ENCODE data around the gene TUBD1. TPM values are rescaled to one million over a fixed set of nuclear protein-coding genes. Genes with fewer than 3 reads are reported as not detected.
"Not testable (repeated sequence)": the region's sequence is repeated elsewhere in the genome, so short reads cannot be mapped to it uniquely, and the experiment has no call there.

TUBD1 gene
- total RNA-seq, 1 donor from 2014 or later, result 8.6 TPM

GRCh38 chr17:59844884-59845594 is 47.7 kb downstream of the TUBD1 start:
- no peak for DNase-seq (ENCODE audit: low spot score)

DNA sequence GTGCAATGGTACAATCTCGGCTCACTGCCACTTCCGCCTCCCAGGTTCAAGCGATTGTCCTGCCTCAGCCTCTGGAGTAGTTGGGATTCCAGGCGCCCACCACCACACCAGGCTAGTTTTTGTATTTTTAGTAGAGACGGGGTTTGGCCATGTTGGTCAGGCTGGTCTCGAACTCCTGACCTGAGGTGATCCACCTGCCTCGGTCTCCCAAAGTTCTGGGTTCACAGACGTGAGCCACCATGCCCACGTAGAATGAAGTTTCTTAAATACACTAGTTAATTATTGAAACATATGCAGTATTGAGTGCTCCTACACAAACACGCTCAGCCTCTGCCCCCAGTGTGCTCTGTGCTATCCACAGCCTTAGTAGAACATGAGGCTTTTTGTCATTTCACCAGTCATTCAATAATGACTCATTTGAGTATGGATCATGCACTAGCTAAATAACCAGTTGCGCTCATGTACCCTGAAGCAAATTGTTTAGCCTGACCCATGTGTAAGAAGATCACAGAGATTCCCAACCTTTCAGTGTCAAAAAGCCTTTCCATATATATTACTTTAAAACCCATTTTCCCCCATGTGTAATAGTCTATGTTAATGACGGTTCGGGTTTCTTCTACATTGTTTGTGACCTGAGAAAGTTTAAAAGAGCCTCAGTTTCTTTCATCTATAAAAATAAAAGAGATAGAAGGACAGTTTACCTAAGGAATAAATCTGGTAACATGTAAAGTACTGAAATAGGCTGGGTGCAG is 49.7 kb downstream of the TUBD1 start:
- DNase-seq (ENCODE audit: low spot score), result peak; percentile 74

- DNase-seq (ENCODE audit: low spot score), result not testable (repeated sequence)
Measured at GRCh38 chr17:59841882-59842263, 50.9 kb downstream of the TUBD1 start.

- not testable (repeated sequence) for DNase-seq (ENCODE audit: low spot score)
Measured at GRCh38 chr17:59841091-59841881, 51.5 kb downstream of the TUBD1 start.

- DNase-seq (ENCODE audit: low spot score), result no peak
Measured at GRCh38 chr17:59840329-59841090, 52.2 kb downstream of the TUBD1 start.

DNA sequence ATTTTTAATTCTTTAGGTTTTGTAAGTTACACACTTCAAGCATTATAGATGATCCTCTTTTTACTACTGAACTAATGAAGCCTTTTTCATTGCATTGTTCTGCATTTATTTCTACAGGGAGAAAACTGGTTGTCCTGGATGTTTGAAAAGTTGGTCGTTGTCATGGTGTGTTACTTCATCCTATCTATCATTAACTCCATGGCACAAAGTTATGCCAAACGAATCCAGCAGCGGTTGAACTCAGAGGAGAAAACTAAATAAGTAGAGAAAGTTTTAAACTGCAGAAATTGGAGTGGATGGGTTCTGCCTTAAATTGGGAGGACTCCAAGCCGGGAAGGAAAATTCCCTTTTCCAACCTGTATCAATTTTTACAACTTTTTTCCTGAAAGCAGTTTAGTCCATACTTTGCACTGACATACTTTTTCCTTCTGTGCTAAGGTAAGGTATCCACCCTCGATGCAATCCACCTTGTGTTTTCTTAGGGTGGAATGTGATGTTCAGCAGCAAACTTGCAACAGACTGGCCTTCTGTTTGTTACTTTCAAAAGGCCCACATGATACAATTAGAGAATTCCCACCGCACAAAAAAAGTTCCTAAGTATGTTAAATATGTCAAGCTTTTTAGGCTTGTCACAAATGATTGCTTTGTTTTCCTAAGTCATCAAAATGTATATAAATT is 53.0 kb downstream of the TUBD1 start:
- DNase-seq (ENCODE audit: low spot score), result no peak

- DNase-seq (ENCODE audit: low spot score), result no peak
Measured at GRCh38 chr17:59838052-59838916, 54.5 kb downstream of the TUBD1 start.

DNA sequence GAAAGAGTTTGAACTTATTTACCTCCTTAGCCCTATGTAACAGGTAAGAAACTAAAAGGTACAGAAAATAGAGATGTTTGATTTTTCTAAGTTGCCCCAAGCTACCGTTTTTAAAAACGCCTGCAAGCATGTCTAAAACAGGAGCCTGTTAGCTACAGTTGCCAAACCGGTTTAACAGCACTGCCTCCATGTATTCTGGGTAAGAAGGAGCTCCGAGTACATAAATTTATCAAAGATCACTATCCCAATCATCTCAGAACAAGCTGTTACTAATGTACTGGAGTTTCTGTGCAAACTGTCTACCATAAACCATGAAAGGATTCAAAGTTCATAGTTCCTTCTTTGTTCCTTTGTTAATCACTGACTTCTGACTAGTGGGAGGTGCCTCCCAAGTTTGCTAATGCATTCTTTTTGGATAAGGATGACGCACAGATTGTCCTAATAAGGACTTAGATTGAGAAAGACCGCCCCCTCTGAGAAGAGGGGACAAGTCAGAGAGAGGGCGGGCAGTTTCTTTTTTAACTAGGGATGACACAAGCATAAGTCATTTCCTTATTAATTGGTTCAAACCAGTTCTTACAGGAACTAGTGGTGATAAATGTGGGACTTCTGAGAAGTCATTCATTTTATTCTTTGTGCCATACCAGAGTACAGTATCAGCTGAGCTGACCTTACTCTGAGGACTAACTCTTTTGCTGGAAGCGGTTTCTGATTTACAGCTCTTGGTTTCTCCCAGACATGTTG is 55.3 kb downstream of the TUBD1 start:
- DNase-seq (ENCODE audit: low spot score), result peak; percentile 91

DNA sequence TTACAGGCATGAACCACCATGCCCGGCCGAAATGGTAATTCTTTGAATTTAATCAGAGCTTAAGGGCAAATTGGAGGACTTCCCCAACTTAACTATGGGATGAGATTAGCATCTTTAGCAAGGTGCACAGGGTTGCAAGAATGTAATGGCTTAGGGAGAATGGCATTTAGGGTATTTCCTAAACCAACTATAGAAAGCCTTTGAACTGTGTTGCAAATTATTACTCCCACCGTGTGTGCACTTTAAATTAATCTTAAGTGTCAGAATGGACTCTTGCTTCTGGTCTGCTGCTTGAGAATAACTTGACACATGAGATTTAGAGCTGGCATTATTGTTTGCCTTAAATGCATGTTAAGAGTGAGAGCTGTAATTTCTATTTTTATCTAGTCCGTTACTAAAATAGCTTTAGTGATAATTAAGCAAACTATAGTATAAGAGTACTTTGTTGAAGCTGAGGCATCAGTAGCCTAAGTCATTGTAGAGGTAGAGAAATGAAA is 59.8 kb downstream of the TUBD1 start:
- DNase-seq (ENCODE audit: low spot score), result no peak

- DNase-seq (ENCODE audit: low spot score), result no peak
Measured at GRCh38 chr17:59830846-59831486, 61.8 kb downstream of the TUBD1 start.

GRCh38 chr17:59830007-59830630 is 62.6 kb downstream of the TUBD1 start:
- DNase-seq (ENCODE audit: low spot score), result no peak

GRCh38 chr17:59829217-59830006 is 63.3 kb downstream of the TUBD1 start:
- DNase-seq (ENCODE audit: low spot score), result peak; percentile 64

GRCh38 chr17:59828819-59829216 is 63.9 kb downstream of the TUBD1 start:
- not testable (repeated sequence) for DNase-seq (ENCODE audit: low spot score)

- DNase-seq (ENCODE audit: low spot score), result no peak
Measured at GRCh38 chr17:59828478-59828760, 64.3 kb downstream of the TUBD1 start.

- no peak for DNase-seq (ENCODE audit: low spot score)
Measured at GRCh38 chr17:59827721-59828477, 64.8 kb downstream of the TUBD1 start.

DNA sequence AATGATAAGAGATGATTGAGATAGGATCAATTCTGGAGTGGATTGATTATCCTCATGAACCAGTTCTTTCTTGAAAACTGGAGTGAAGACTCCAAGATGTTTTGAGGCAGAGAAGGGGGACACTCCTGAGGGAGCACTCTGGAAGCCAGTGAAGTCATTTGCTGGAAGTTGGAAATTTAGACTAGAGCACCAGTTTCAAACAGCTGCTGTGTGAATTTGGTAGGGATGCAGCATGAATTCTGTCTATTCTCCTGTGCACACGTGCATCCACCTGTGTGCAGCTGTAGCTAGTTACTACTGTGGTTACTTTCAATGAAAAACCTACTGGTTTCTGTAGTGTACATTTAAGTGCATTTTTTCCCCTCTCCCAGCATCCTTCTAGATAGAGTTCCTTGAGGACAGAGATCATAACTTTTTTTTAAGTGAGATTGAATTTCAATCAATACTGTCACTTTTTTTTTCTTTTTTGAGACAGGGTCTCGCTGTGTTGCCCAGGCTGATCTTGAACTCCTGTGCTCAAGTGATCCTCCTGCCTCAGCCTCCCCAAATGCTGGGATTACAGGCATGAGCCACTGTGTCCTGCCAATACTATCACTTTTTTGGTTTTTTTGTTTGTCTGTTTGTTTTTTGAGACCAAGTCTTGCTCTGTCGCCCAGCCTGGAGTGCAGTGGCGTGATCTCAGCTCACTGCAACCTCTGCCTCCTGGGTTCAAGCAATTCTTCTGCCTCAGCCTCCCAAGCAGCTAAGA is 65.9 kb downstream of the TUBD1 start:
- DNase-seq (ENCODE audit: low spot score), result no peak

All from mucosa of gallbladder (tissue), 1 donor.